Measurements from ENCODE around the gene KCNK17. TPM values are rescaled to one million over a fixed set of nuclear protein-coding genes. Genes with fewer than 3 reads are reported as not detected.
A peak's percentile ranks its signal among the peaks of the same experiment; 100 is the strongest.

KCNK17 gene
- polyA plus RNA-seq, 3 donors, result not detected

DNA sequence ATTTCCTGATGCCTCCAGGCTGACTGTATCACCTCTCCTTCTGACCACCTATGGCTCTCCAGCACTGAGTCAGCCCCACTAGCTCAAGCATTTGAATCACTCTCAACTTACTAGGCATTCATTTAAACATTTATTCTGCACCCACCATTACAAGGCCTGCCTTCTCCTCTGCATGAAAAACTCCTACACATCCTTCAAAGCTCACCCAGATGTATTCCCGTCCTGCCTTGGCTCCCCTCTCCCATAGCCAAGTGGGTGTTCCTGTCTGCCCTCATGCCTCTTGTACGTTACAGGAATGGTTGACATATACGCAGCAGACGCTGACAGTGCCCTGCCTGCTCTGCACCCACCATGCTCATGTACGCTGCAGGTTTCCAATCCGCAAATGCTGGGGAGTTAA is 21.6 kb downstream of the KCNK17 start:
- Histone ChIP-seq H3K9me3 (replicated peaks in 1 of 2; ENCODE audit: control insufficient read depth in 1 of 2, insufficient read depth in 1 of 2, low read length in 2 of 2) (no peaks in the 10 kb centered on the region), H2AFZ (ENCODE audit: insufficient read depth, low read depth, low read length, poor library complexity, severe bottlenecking) (peak overlapping the region; percentile 8), H3K4me1 (ENCODE audit: control insufficient read depth in 1 of 2, insufficient read depth in 2 of 2, low read length in 2 of 2) (peaks cover 17 to 19% of the 10 kb centered on the region in 2 donors), H4K20me1 (ENCODE audit: insufficient read depth, low read length) (no peaks in the 10 kb centered on the region), H3K27me3 (ENCODE audit: control insufficient read depth in 2 of 2, insufficient read depth in 2 of 2, low read length in 2 of 2) (no peaks in the 10 kb centered on the region), H3K36me3 (replicated peaks in 1 of 2; ENCODE audit: control insufficient read depth in 1 of 2, insufficient read depth in 2 of 2, low read length in 2 of 2) (no peaks in the 10 kb centered on the region), H3K27ac (ENCODE audit: low read depth in 1 of 2, low read length in 2 of 2) (no peak overlapping the region), H3K79me2 (ENCODE audit: insufficient read depth, low read length) (no peaks in the 10 kb centered on the region), H3K9ac (ENCODE audit: insufficient read depth, low read length, poor library complexity, severe bottlenecking) (no peak overlapping the region), H3K4me3 (replicated peaks in 1 of 3; ENCODE audit: low read depth in 2 of 3, low read length in 3 of 3) (no peak overlapping the region), H3K4me2 (replicated peaks; ENCODE audit: extremely low read depth, low read length, poor library complexity, severe bottlenecking) (no peak overlapping the region)
- WGBS (ENCODE audit: insufficient coverage), result 100% methylated on average over 1 of the region's 6 CpGs
- Mint-ChIP-seq H3K36me3 (no peaks in the 10 kb centered on the region), H3K4me1 (peaks cover 28% of the 10 kb centered on the region), H3K27me3 (ENCODE audit: low read depth in 3 of 3) (peaks cover 3 to 10% (median 6%) of the 10 kb centered on the region in 3 donors), H3K4me3 (no peak overlapping the region), H3K27ac (peak overlapping the region in 1 of 7 donors; percentile 46), H3K9me3 (peaks cover 0 to 6% (median 0%) of the 10 kb centered on the region in 7 donors)
- no peak for DNase-seq
- intact Hi-C loops (cut with micrococcal nuclease), result no loop called here
- TF ChIP-seq, protein P1, sequence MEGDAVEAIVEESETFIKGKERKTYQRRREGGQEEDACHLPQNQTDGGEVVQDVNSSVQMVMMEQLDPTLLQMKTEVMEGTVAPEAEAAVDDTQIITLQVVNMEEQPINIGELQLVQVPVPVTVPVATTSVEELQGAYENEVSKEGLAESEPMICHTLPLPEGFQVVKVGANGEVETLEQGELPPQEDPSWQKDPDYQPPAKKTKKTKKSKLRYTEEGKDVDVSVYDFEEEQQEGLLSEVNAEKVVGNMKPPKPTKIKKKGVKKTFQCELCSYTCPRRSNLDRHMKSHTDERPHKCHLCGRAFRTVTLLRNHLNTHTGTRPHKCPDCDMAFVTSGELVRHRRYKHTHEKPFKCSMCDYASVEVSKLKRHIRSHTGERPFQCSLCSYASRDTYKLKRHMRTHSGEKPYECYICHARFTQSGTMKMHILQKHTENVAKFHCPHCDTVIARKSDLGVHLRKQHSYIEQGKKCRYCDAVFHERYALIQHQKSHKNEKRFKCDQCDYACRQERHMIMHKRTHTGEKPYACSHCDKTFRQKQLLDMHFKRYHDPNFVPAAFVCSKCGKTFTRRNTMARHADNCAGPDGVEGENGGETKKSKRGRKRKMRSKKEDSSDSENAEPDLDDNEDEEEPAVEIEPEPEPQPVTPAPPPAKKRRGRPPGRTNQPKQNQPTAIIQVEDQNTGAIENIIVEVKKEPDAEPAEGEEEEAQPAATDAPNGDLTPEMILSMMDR (IDR thresholded peaks at IDR 0.05), result no peak

DNA sequence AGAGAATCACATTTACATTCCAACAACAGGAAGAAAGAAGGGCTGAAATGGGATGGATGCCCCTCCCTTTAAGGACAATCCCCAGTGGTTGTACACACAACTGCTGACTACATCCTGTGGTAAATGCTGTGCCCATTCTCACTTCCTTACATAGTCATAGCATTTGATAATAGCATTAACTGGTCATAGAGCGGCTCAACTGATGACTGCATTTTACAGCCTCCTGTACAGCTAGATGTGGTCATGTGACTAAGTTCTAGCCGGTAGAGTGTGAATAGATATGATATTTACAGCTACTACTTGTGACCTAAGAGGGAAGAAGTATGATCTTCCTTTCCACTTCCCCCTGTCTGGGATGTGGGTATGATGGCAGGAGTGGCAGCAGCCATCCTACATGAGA is 24.7 kb downstream of the KCNK17 start:
- Mint-ChIP-seq H3K27ac (peak overlapping the region in 3 of 7 donors; percentile 13 to 79 (median 70)), H3K36me3 (peaks cover 0 to 2% of the 10 kb centered on the region in 2 donors), H3K4me1 (peaks cover 33% of the 10 kb centered on the region), H3K4me3 (no peak overlapping the region), H3K27me3 (ENCODE audit: low read depth in 3 of 3) (peaks cover 4 to 7% (median 6%) of the 10 kb centered on the region in 3 donors), H3K9me3 (peaks cover 0 to 6% (median 0%) of the 10 kb centered on the region in 7 donors)
- Histone ChIP-seq H3K4me3 (replicated peaks in 1 of 3; ENCODE audit: low read depth in 2 of 3, low read length in 3 of 3) (no peak overlapping the region), H3K9me3 (replicated peaks in 1 of 2; ENCODE audit: control insufficient read depth in 1 of 2, insufficient read depth in 1 of 2, low read length in 2 of 2) (no peaks in the 10 kb centered on the region), H3K9ac (ENCODE audit: insufficient read depth, low read length, poor library complexity, severe bottlenecking) (no peak overlapping the region), H3K27ac (ENCODE audit: low read depth in 1 of 2, low read length in 2 of 2) (no peak overlapping the region), H4K20me1 (ENCODE audit: insufficient read depth, low read length) (no peaks in the 10 kb centered on the region), H3K4me2 (replicated peaks; ENCODE audit: extremely low read depth, low read length, poor library complexity, severe bottlenecking) (no peak overlapping the region), H3K36me3 (replicated peaks in 1 of 2; ENCODE audit: control insufficient read depth in 1 of 2, insufficient read depth in 2 of 2, low read length in 2 of 2) (no peaks in the 10 kb centered on the region), H3K4me1 (ENCODE audit: control insufficient read depth in 1 of 2, insufficient read depth in 2 of 2, low read length in 2 of 2) (peaks cover 28 to 32% of the 10 kb centered on the region in 2 donors), H2AFZ (ENCODE audit: insufficient read depth, low read depth, low read length, poor library complexity, severe bottlenecking) (no peak overlapping the region), H3K79me2 (ENCODE audit: insufficient read depth, low read length) (no peaks in the 10 kb centered on the region), H3K27me3 (ENCODE audit: control insufficient read depth in 2 of 2, insufficient read depth in 2 of 2, low read length in 2 of 2) (no peaks in the 10 kb centered on the region)
- no CpG with 5 or more reads among the region's 2 CpGs for WGBS (ENCODE audit: insufficient coverage)
- DNase-seq, result peak; percentile 61 to 92 (median 78)
- TF ChIP-seq, protein P1 (IDR thresholded peaks at IDR 0.05), result no peak
- intact Hi-C loops (cut with micrococcal nuclease), result no loop called here
